SK-N-SH treated with all-trans-retinoic acid at 6 μM for 48 hours (cell line): ENCODE data around the gene LNX2.

Experiments used
- ARNTL ChIP-seq: fragments of 450-650 bp; formaldehyde crosslinking; IDR thresholded peaks from 2 replicates; pipeline ENCODE4 v1.5.0; 2020; ENCODE audit warnings: low read depth, mild to moderate bottlenecking, moderate library complexity, borderline replicate concordance
- CSDC2 ChIP-seq: fragments of 250-450 bp; sonication (Bioruptor Pico); IDR thresholded peaks from 2 replicates; pipeline ENCODE4 v1.5.0; 2020; ENCODE audit warnings: mild to moderate bottlenecking, moderate library complexity
- GLIS3 ChIP-seq: fragments of 250-450 bp; sonication (Bioruptor Pico); IDR thresholded peaks from 2 replicates; pipeline ENCODE4 v1.5.0; 2020; ENCODE audit warnings: mild to moderate bottlenecking, moderate library complexity
- ZNF70 ChIP-seq: fragments of 450-650 bp; formaldehyde crosslinking; IDR thresholded peaks from 2 replicates; pipeline ENCODE4 v1.5.0; 2020; ENCODE audit warnings: mild to moderate bottlenecking, moderate library complexity
- ZNF8 ChIP-seq: fragments of 450-650 bp; formaldehyde crosslinking; IDR thresholded peaks from 2 replicates; pipeline ENCODE4 v1.5.0; 2020; ENCODE audit warnings: mild to moderate bottlenecking, moderate library complexity

GRCh38 chr13:27497563-27498230 is 122.6 kb downstream of the LNX2 start:
- no peak for TF ChIP-seq ARNTL (CRISPR knock-in tag)
- TF ChIP-seq GLIS3 = no peak
- no peak for TF ChIP-seq ZNF70 (CRISPR knock-in tag)
- TF ChIP-seq ZNF8 (CRISPR knock-in tag) = no peak
- TF ChIP-seq CSDC2 (CRISPR knock-in tag) = no peak
